Tibial nerve (tissue), 4 donors: ENCODE data around the gene ATP6V0B. TPM values are rescaled to one million over a fixed set of nuclear protein-coding genes. Genes with fewer than 3 reads are reported as not detected.

Experiments used
- total RNA-seq, 4 donors: library from RNA; depleted of rRNA; stranded (reverse); fragments of >200 nt; gene quantifications; one replicate each; pipeline ENCODE4 v1.1.0, GENCODE V29; 2016

The ATP6V0B gene
- total RNA-seq, 4 donors from 2014 or later, result 101 to 132 (median 113) TPM

Other genes with a start within 250 kb of the ATP6V0B start
- gene ARTN, start 41.2 kb upstream of the ATP6V0B start, total RNA-seq, result 1 to 10 TPM in 1 of 4 donors, under 1 TPM in 1, not detected in 2; 0.66 to 1.4 TPM
- 10 to 100 TPM; 27.8 to 41.1 (median 31.2) TPM for gene IPO13, start 28.0 kb upstream of the ATP6V0B start, total RNA-seq
- 10 to 100 TPM; 25.7 to 41.7 (median 31.9) TPM for gene DPH2, start 5.0 kb upstream of the ATP6V0B start, total RNA-seq
- gene B4GALT2, start 4.2 kb downstream of the ATP6V0B start, total RNA-seq, result 10 to 100 TPM; 15.5 to 49.8 (median 21.1) TPM
- 10 to 100 TPM in 1 of 4 donors, 1 to 10 TPM in 3; 5.4 to 18.8 (median 8.9) TPM for gene CCDC24, start 16.6 kb downstream of the ATP6V0B start, total RNA-seq
- gene SLC6A9, start 56.5 kb downstream of the ATP6V0B start, total RNA-seq, result 1 to 10 TPM in 1 of 4 donors, under 1 TPM in 3; 0.42 to 1.8 (median 0.83) TPM
- gene KLF17, start 143.9 kb downstream of the ATP6V0B start, total RNA-seq, result not detected
- not detected for gene KLF18, start 166.7 kb downstream of the ATP6V0B start, total RNA-seq
- 10 to 100 TPM; 39.8 to 81.2 (median 67.0) TPM for gene DMAP1, start 238.5 kb downstream of the ATP6V0B start, total RNA-seq